SW480 (cell line): ENCODE data around the gene TSSC4.

ENCODE experiments used
- DNase-seq: peaks from one replicate; pipeline ENCODE4 v3.0.0-alpha.2; 2016; ENCODE audit warnings: low spot score

TSSC4 gene

GRCh38 chr11:2400762-2401435 is 349 bp downstream of the TSSC4 start:
- no peak for DNase-seq

GRCh38 chr11:2401436-2401984 is 960 bp downstream of the TSSC4 start:
- no peak for DNase-seq

GRCh38 chr11:2402106-2402505 is 1.6 kb downstream of the TSSC4 start:
- no peak for DNase-seq

DNA sequence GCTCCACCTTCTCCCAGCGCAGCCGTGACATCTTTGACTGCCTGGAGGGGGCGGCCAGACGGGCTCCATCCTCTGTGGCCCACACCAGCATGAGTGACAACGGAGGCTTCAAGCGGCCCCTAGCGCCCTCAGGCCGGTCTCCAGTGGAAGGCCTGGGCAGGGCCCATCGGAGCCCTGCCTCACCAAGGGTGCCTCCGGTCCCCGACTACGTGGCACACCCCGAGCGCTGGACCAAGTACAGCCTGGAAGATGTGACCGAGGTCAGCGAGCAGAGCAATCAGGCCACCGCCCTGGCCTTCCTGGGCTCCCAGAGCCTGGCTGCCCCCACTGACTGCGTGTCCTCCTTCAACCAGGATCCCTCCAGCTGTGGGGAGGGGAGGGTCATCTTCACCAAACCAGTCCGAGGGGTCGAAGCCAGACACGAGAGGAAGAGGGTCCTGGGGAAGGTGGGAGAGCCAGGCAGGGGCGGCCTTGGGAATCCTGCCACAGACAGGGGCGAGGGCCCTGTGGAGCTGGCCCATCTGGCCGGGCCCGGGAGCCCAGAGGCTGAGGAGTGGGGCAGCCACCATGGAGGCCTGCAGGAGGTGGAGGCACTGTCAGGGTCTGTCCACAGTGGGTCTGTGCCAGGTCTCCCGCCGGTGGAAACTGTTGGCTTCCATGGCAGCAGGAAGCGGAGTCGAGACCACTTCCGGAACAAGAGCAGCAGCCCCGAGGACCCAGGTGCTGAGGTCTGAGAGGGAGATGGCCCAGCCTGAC is 2.5 kb downstream of the TSSC4 start:
- DNase-seq = no peak

GRCh38 chr11:2404735-2405196 is 4.2 kb downstream of the TSSC4 start:
- no peak for DNase-seq

- DNase-seq = no peak
Measured at GRCh38 chr11:2406451-2406850, 5.9 kb downstream of the TSSC4 start.

- DNase-seq = no peak
Measured at GRCh38 chr11:2406878-2407410, 6.4 kb downstream of the TSSC4 start.

GRCh38 chr11:2408671-2409070 is 8.1 kb downstream of the TSSC4 start:
- no peak for DNase-seq

- no peak for DNase-seq
Measured at GRCh38 chr11:2409126-2409525, 8.6 kb downstream of the TSSC4 start.

DNA sequence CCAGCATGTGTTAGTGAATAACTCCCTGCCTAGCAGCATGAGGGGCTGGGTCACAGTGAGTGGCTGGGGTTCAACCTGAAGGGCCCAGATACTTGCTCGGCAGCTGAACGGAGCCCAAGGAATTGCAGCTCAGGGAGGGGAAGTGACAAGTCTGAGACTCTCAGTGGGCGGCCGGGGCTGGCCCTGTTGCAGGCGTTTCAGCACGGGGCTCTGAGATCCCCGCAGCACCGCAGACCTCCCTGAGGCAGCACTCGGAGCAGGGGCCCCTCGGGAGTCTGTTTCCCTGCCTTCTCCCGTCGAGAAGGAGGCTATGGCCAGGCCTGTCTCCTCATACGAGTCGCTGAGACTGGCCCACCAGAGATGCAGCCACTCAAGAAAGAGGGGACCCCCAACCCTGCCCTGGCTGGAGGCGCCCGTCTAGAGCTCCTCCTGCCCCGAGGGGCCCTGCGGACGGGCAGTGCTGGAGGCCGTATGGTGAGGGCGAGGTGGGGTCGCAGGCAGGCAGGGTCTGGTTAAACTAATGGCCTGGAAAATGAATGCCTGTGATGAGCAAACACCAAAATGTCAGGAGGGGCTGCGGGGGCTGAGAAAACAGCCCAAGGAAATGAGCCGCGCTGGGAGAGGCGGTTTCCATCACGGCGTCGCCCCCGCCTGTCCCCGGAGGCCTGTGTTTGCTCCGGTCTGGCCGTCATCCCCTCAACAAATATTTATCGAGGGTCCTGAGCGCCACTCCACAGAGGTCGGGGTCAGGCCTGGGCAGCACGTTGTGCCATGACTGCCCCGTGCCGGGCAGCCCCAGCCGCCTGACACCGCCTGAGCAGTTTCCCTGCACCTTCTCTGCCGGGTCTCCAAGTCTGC is 9.3 kb downstream of the TSSC4 start:
- no peak for DNase-seq

DNA sequence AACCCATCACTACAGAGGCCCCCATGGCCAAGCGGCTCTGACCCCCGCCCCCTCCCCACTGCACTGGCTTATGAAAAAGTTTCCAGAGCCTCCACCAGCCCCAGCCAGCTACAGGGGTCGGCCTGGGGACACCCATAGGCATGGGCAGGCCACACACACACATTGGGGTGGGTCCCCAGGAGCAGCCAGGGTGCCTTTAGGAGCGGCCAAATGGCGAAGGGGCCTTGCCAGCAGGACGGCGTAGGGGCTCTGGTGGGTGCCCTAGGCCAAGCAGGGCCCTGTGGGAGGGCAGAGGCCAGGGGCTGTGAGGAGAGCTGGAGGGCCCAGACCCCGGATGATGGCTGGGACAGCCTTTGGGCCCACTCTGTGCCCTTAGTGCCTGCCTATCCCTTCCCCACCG is 10.1 kb downstream of the TSSC4 start:
- DNase-seq = no peak

DNA sequence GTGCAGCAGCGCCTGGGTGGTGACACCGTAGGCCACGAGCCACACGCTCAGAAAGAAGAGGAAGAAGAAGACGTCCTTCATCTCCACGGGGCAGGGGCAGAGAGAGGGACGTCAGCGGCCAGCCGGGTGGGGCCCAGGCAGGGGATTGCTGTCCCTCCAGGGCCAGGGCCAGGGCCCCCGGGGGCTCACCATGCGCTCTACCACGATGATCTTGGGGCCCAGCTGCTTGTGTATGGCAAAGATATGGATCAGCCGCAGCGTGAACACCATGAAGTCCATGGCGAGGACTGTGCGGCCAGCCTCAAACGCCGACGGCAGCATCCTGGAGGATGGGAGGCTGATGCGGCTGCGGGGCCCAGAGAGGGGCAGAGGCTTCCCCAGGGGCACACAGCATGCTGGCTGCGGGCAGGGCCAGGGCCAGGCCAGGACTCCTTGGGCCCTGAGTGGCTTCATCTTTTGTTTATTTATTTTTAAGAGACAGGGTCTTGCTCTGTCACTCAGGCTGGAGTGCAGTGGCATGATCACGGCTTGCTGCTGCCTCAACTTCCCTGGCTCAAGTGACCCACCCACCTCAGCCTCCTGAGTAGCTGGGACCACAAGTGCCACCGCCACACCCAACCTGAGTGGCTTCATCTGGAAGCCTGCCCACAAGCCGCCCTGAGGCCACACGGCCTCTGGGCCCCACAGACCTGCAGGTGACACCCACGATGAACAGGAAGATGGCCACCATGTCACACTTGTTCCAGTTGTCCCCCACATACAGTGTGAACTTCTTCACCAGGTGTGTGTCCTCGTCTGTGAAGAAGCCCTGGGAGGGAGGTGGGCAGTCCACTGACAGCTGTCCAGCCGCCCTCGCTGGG is 11.1 kb downstream of the TSSC4 start:
- no peak for DNase-seq

- DNase-seq = no peak
Measured at GRCh38 chr11:2412323-2412722, 11.8 kb downstream of the TSSC4 start.

- DNase-seq = no peak
Measured at GRCh38 chr11:2413742-2414579, 13.4 kb downstream of the TSSC4 start.

GRCh38 chr11:2414616-2415015 is 14.1 kb downstream of the TSSC4 start:
- no peak for DNase-seq

GRCh38 chr11:2415171-2415570 is 14.6 kb downstream of the TSSC4 start:
- DNase-seq = no peak

- no peak for DNase-seq
Measured at GRCh38 chr11:2415601-2416380, 15.2 kb downstream of the TSSC4 start.

DNA sequence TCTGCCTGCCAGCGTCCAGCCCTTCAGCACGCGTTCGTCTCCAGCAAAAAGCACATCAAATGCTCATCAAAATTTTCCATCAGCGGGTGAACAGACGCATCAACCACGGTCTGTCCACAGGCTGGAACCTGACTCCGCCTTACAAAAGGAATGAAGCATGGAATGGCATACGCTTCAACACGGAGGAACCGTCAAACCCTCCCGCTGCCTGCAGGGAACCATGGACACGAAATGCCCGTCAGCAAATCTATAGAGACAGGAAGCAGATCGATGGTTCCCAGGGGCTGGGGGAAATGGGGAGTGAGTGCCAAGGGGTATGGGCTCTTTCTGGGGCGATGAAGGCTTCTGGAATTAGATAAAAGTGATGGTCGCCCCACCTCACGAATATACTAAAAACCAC is 16.2 kb downstream of the TSSC4 start:
- no peak for DNase-seq
